GM18858 (cell line): ENCODE results near the gene SMOC2.

Experiments
- ATAC-seq: cut with Tn5 transposase; IDR thresholded peaks from one replicate; pipeline ENCODE4 v1.9.1; 2021; ENCODE audit not compliant: unreplicated experiment

The SMOC2 gene

DNA sequence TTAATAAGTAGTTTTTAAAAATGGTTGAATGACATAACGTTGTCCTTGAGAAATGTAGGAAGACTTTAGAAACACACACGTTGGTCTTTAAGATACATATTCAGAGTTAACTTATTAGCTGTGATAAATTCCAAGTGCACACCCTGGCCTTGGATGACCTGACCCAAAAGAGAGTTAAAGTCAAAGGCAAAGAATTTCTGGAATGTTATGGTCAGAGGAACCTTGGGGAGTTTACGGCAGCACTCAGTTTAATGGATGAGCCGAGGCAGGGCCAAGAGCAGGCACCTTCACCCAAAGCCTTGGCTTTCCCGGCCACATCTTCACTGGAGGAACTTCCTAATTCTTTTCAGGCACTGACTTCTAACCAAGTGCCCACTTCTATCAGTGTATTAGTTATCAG, 200.5 kb downstream of the SMOC2 start:
- ATAC-seq, result no peak

DNA sequence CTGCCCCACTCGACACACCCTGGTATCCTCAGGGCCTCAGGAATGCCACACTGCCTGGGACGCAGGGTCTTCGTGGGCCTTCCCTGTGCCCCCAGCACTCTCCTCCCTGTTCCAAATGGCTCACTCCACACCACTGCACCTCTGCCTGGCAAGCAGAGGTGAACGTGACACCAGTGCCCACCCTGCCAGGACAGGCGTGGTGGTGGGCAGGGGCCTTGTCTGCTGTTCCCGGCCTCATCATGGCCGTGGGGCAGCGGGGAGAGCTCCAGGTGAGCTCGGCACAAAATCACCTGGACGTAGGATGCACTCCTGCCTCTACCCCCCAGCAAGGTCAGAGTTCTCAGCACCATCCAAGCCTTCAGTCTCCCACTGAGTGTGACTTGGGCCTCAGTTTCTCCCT, 202.4 kb downstream of the SMOC2 start:
- ATAC-seq, result no peak

DNA sequence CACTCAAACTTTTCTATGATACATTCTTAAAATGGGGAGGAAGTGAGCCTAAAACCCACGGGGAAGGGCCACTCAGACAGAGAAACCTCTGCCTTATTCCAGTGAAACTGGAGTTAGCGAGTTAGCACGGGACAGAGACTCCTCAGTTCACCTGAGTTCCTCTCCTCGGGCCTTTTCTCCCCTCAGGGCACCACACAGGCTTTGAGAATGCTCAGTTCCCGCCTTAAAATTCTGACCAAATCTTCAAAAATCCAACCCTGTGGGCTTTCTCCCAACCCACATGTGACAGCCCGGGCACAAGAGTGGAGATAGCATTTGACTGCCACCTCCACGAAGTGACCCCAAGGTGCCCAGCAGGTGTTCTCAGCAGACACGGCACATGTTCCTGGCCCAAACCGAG, 204.3 kb downstream of the SMOC2 start:
- no peak for ATAC-seq

DNA sequence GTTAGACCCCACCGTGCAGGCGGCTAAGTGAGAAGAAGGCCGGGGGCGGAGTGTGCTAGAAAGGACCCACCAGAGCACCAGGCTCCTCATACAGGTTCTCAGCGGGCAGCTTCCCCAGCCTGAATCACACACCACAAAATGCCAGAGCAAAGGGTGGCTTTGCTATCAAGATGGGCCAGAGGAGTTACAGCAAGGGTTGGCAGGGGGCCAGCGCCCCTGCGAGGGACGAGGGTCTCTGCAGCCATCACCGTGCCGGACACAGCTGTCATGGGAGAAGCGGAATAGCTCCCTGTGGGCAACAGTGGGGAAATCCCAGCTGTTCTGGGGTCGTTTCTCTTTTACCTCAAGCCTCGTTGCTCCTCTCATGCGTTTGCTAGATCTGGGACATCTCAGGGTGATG, 206.3 kb downstream of the SMOC2 start:
- ATAC-seq, result no peak

DNA sequence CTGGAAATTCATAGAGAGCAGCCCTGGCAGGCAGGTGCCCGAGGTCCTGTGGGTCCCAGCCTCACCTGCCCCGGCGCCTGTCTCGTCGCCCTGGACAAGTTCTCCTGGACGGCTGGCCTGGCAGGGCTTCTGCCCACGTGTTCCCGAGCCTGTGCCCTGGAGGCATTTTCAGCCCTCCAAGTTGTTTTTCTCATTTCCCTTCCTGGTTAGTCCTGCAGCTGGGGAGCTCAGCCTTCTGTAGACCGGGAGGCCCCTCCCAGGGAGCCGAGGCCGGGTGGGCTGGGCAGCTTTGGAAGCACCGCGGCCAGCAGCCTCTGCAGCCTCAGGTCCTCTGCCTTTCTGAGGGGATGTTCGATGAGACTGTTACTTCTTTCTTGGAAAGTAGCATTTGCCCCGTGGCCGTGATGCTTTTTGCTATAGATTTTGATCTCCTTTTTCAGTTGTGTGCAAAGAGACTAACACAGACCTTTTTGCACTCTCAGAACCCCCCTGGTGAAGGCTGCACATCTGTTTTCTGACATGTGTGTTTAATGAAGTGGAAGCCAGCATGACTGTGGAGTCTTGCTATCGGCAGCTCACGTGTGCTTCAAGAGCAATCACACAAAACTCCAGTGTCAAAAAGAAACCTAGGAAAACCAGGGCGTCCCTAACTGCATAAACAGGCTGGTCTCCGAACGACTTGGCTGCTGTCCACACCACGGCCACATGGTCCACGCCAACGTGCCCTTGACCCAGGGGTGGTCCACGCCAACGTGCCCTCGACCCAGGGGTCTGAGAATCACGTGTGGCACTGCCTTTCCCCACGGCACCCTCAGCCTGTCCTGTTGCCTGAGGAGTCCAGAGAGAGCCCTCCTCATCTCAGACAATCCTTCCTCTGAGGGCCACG, 207.5 kb downstream of the SMOC2 start:
- ATAC-seq, result no peak

DNA sequence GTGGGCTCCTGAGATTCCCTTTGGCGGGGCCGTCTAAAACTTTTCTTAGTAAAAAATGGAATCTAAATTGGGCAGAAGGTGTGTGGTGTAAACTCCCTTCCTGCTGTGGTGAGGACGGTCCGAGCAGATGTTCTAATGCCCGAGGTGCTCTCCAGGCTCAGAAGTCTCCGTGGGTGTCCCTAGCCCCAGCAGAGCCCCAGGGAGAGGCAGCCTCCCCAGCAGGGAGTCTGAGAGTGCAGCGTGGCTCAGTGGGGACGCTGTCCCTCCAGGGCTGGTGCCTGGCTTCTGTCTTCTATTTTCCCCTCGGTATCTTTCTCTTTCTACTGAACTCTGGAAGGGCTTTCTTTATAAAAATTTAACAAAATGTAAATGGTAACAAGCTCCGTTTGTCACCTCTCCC, 208.2 kb downstream of the SMOC2 start:
- ATAC-seq, result no peak

- no peak for ATAC-seq
These were observed 209.7 kb downstream of the SMOC2 start for GRCh38 chr6:168650671-168651111.

DNA sequence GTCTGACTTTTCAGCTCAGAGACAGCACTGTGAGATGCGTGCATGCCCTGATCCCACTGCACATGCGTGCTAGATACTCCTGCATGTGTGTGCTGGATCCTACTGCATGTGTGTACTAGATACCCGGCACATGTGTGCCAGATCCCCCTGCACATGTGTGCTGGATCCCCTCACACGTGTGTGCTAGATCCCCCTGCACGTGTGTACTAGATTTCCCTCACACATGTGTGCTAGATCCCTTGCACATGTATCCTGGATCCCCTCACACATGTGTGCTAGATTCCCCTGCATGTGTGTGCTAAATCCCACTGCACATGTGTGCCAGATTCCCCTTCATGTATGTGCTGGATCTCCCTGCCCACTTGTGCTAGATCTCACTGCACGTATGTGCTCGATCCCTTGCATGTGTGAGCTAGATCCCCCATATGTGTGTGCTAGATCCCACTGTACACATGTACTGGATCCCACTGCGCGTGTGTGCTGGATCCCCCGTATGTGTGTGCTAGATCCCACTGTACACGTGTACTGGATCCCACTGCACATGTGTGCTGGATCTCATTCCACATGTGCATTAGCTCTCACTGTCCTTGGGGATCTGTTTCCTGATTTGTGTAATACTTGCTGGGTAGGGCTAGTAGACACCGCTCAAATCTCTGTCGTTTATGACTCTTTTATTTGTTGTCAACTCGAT, 214.6 kb downstream of the SMOC2 start:
- no peak for ATAC-seq

- ATAC-seq, result no peak
These were observed 217.1 kb downstream of the SMOC2 start for GRCh38 chr6:168658059-168658458.

DNA sequence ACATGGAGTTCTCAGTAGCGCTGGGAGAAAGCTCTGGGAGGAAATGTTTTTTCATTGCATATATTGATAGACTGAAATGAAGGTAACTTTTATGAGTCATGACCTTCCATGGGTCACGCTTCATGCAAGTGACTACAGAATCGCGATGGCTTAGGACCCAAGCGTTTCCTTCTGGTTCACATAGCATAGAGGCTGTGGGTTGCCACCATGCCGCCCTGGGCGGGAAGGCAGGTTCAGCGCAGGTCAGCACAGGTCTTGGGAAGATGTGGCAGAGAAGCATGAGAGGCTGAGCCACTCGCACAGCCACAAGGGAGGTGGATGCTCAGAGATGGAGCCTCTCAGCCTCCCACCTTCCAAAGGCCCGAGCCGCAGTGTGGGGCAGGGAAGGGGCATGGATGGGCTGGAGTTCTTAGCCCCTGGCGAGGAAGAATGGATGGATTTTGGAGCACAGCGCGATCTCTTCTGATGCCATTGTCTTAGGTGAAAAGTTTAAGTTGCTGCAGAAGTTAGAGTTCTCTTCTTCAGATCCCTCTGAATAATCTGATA, 219.5 kb downstream of the SMOC2 start:
- ATAC-seq, result no peak

DNA sequence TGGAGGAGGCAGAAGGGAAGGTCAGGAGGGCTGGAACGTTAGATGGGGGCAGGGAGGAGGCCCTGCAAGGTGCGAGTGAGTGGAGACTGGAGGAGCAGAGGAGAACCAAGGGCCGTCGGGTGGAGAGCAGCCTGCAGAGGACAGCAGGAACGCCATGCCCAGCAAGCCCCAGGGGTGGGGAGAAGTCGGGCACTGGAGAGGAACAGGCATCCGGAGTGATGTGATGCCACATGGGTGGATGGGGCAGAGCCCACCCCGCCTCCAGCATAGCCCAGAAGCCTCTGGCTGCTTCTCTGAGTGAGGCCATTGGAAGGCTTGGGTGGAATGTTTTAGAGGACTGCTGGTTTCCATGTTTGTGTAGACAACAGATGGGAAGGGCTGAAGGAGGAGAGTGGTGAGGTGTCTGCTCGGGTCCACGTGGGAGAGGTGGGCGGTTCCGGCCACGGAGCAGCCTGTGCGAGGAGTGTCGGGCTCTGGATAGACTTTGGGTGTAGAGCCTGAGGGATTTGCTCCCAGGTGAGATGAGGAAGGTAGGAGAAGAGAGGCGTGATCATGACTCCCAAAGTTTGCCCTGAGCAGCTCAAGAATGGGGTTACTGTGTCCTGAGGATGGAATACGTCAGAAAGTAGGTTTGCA, 221.4 kb downstream of the SMOC2 start:
- ATAC-seq, result no peak

- no peak for ATAC-seq
These were observed 222.1 kb downstream of the SMOC2 start for GRCh38 chr6:168663041-168663440.

GRCh38 chr6:168664956-168665355, 224.0 kb downstream of the SMOC2 start:
- ATAC-seq, result no peak

GRCh38 chr6:168666170-168666569, 225.2 kb downstream of the SMOC2 start:
- ATAC-seq, result no peak

DNA sequence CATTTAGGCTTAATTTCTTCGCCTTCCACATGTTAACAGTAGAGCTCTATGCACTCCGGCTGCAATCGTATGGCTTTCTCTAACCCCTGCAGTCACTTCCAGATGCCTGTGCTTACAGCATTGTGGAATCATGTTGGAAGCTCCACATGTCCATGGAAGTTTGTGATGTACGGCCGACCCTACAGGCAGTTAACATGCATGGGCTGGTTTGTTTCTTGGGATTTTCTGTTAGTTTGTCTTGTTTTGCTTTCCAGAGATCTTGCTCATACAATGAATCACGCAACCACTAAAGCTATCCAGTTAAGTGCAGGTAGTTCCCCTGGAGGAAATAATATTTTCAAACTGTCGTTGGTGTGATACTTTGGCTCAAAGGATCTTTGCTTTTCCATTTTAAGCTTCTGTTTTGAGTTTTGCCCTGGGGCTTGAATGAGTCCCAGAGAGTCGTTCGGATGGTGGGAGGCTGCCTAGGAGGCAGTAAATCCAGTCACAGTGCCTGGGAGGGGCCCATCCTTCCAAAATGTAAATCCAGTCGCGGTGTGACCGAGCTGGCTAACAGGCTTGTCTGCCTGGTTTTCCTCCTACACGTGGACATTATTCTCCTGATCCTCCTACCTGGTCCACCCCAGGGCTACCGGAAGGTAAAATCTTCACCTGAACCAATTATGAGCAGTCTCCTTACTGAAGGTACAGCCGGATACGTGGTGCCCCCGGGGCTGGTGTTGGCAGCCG, 225.9 kb downstream of the SMOC2 start:
- no peak for ATAC-seq

DNA sequence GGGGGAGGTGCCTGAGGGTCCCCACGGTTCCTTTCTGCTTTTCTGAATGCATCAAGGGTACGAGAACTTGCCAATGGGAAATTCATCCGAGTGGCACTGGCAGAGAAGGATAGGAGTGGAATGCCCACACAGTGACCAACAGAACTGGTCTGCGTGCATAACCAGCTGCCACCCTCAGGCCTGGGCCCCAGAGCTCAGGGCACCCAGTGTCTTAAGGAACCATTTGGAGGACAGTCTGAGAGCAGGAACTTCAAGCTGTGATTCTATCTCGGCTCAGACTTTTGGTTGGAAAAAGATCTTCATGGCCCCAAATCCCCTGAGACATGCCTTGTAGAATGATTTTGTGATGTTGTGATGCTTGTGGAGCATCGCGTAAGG, 226.4 kb downstream of the SMOC2 start:
- ATAC-seq, result no peak

DNA sequence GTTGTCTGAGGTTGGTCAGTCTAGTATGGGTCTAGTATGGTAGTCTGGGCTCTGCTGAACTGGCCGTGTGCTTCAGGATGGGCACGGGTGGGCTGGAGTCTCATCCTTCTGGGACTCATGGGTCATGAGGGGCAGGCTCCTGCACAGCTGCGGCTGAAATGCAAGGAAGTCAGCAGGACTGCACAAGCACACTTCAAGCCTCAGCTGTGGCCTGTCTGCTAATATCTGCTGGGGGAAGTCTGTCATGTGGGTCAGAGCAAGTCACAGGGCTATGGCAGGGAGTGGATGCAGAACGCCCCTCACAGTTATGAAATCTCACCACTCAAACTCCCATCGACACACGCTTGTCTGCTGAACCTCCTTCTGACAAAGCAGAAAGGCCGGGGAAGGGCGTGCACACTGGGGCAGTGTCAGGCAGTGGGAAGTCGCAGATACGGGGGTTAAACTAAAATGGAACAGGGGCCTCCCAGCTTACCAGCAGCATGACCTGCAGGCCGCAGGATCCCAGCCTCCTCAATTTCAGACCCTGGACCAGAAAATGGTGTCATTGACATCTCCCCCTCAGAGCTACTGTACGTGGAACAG, 229.5 kb downstream of the SMOC2 start:
- no peak for ATAC-seq

GRCh38 chr6:168671028-168671862, 230.3 kb downstream of the SMOC2 start:
- no peak for ATAC-seq

GRCh38 chr6:168671863-168672546, 231.0 kb downstream of the SMOC2 start:
- ATAC-seq, result no peak
